CD4-positive, alpha-beta T cell treated with Interleukin-4 for 4 hours (primary cell): Measurements from ENCODE around the gene SLC50A1.
"Not testable (repeated sequence)": the region's sequence is repeated elsewhere in the genome, so short reads cannot be mapped to it uniquely, and the experiment has no call there.

Source experiments
- DNase-seq: peaks from one replicate; pipeline ENCODE4 v3.0.0-alpha.2; 2020

SLC50A1 gene

DNA sequence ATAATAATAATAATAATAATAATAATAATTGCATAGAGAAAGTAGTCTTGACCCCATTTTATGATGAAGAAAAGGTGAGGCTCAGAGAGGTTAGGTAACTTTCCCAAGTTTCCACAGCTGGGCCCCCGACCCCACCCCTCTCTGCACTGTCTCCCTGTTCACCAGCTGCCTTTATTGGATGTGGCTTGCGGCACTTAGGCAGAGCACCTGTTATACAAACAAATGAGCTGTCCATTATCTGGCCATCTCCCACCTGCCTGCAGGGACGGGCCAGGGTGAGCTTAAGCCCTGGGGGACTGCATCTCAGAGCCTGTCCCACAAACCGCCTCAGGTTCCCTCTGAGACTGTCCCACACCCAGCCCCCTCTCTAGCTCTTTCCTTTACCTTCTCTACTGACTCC lies 18.0 kb upstream of the SLC50A1 start:
- no peak for DNase-seq

GRCh38 chr1:155118090-155118489 lies 17.6 kb upstream of the SLC50A1 start:
- not testable (repeated sequence) for DNase-seq

DNA sequence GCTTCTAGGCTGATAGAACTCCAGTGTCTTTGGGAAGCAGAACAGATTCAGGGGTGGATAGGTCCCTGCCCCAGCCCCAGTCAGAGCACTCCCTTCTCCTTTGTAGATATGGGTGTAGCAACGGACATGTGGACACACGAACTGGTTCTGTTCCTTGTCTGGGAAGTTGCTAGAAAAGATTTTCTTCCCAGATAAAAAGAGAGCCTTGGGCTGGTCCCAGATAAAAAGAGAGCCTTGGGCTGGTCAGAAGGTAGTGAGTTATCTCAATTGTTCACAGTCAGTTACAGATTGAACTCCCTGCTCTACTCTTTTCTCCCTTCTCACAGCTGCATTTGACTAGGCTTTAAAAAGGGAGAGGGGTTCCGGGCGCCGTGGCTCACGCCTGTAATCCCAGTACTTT lies 15.4 kb upstream of the SLC50A1 start:
- no peak for DNase-seq

GRCh38 chr1:155121249-155121648 lies 14.4 kb upstream of the SLC50A1 start:
- no peak for DNase-seq

GRCh38 chr1:155122308-155122707 lies 13.3 kb upstream of the SLC50A1 start:
- no peak for DNase-seq

DNA sequence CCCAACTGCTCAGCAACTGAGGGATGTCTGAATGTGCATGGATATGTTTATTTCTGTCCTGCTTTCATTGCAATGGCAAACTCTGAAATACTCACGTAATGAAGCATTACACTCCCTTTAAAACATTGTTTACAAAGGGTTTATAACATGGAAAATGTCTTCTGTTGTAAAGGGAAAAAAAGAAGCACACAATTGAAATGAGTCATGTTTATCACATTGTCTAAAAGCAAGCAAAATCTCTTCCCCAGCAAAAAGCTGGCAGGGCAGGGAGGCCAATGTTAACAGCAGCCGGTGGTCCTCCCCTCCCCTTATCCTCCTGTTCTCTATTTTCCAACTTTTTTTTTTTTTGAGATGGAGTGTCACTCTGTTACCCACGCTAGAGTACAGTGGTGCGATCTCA lies 11.9 kb upstream of the SLC50A1 start:
- DNase-seq: no peak

DNA sequence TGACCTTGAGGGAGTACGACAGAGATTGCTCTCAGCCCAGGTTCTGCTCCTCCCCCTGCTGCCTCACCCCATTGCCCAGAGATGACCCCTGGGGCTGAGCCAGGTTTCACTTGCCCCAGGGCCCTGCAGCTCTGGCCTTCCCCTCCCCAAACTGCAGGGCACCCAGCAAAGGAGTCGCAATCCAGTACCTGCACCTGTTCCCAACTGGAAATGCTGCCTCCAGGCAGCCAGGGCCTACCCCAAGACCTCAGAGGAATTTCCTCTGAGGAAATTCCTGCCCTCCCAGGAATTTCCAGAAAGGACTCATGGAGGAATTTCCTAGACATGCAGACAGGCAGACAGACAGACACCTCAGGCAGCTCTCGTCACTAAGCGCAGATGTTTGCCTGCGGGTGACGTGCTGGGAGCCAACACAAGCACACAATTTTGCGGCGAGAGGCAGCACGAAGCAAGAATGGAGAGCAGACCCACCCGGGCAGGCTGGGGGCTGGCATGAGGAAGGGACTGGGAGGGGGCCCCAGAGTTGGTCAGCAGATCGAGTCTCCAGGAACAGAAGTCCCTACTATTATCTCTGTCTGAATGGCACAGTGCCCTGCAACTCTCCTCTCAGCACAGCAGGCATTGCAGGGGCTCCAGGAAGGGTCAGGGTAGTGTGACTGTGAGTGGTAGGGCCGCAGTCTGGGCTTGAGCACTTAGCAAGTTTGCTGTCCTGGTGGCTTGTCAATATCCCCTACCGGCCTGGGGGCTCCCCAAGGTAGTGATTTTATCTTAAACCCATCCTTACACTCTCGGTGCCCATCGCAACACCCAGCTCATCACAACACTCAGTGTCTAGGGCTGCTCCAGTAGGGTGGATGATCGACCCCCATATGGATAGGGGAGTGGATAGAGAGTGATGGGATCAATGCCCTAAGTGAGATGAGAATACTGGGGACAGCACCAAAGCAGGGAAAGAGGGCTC lies 10.9 kb upstream of the SLC50A1 start:
- DNase-seq: no peak

DNA sequence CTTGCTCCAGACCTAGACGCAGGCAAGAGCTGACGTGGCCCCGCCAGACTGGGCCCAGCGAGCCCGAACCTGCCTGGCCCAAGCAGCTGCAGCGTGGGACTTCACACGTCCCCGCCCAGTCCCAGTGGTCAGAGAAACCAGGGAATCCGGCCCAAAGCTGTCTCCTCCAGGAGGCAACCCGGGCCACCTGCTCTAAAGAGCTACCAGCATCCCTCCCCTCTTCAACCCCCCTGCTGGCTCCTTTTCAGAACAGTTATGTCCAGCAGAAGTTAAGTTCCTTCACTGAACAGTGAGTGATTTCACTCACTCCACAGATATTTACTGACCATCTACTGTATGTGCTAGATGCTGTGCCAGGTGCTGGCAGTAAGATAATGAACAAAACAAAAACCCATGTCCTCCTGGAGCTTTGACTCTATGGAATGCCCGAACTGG lies 10.1 kb upstream of the SLC50A1 start:
- DNase-seq: no peak

DNA sequence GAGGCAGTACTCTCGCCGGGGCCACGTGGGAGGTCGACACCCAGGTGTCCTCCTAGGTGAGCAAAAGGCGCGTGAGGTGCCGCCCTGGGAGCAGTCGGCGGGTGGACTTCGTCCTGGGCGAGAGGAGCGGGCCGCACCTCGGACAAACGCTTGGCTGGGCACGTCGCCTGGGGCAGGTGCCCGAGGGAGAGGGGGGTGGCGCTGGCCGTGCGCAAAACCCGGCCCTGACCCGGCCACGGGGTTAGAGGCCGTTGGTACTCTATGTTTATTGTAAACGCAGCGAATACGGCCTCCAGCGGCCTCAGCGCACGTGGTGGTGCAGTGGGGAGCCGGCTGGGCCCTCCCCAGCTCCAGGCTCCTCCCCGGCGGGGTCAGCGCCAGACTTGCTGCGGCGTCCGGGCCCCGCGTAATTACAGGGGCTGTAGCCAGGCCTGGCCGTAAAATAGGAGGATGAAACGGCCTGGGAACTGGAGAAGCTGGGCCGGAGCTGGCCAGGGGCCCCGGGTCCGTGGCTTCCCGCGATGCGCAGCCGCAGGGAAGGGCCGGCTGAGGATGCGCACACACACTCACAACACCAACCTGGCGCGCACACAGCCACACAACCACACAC lies 9.6 kb upstream of the SLC50A1 start:
- DNase-seq: no peak

- DNase-seq: peak; percentile 39
Observed at GRCh38 chr1:155126556-155127104, 9.0 kb upstream of the SLC50A1 start.

GRCh38 chr1:155127105-155127966 lies 8.3 kb upstream of the SLC50A1 start, which contains the start of gene EFNA1:
TSS of gene EFNA1 (plus strand) at chr1:155127876. CDS start at chr1:155127978, 102 bp downstream.
- DNase-seq: peak; percentile 5

- no peak for DNase-seq
Observed at GRCh38 chr1:155127967-155128754, 7.5 kb upstream of the SLC50A1 start.

- DNase-seq: no peak
Observed at GRCh38 chr1:155128755-155129473, 6.7 kb upstream of the SLC50A1 start.

GRCh38 chr1:155130272-155131006 lies 5.2 kb upstream of the SLC50A1 start:
- no peak for DNase-seq

DNA sequence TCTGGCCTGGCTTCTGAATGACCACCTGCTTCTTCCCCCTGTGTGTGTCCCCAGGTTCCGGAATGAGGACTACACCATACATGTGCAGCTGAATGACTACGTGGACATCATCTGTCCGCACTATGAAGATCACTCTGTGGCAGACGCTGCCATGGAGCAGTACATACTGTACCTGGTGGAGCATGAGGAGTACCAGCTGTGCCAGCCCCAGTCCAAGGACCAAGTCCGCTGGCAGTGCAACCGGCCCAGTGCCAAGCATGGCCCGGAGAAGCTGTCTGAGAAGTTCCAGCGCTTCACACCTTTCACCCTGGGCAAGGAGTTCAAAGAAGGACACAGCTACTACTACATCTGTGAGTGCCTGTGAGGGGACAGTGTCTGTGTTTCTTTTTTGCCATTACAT lies 4.4 kb upstream of the SLC50A1 start:
- DNase-seq: no peak

DNA sequence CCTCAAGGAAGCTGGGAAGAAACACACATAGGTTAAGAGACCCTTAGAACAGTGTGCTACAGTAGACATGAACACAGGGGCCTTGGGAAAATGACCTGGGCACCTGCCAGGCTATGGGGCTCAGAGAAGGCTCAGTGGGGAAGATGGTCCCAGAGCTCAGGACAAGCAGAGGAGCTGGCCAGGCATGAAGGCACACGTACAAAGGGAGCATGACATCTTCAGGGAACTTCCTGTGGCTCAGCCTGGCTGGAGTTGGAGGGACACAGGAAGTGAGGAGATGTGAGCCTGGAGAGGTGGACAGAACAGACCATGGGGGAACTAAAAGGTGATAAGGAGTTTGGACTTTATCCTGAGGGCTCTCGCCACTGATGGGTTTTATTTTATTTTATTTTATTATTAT lies 3.8 kb upstream of the SLC50A1 start:
- DNase-seq: no peak

- no peak for DNase-seq
Observed at GRCh38 chr1:155133799-155134281, 1.8 kb upstream of the SLC50A1 start.

DNA sequence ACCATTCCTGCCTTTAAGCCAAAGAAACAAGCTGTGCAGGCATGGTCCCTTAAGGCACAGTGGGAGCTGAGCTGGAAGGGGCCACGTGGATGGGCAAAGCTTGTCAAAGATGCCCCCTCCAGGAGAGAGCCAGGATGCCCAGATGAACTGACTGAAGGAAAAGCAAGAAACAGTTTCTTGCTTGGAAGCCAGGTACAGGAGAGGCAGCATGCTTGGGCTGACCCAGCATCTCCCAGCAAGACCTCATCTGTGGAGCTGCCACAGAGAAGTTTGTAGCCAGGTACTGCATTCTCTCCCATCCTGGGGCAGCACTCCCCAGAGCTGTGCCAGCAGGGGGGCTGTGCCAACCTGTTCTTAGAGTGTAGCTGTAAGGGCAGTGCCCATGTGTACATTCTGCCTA lies 1.3 kb upstream of the SLC50A1 start:
- no peak for DNase-seq

- peak; percentile 49 for DNase-seq
Observed at GRCh38 chr1:155134880-155135414, 705 bp upstream of the SLC50A1 start.

DNA sequence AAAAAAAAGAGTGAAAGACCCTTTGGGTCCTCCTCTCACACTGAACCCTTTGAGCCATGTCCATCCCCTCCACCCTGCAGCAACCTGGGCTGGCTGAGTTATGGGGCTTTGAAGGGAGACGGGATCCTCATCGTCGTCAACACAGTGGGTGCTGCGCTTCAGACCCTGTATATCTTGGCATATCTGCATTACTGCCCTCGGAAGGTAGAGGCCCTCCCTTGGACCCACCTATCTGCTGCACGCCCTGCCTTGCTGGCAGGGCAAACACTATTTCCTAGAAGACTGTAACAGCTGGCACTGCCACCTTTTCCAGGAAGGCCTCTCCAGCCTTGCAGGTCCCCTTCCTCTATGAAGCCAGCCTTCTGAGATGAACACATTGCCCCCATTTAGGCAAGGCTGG lies 1.1 kb downstream of the SLC50A1 start:
- DNase-seq: no peak
